ENCODE data around the gene LIF.

Gene LIF

DNA sequence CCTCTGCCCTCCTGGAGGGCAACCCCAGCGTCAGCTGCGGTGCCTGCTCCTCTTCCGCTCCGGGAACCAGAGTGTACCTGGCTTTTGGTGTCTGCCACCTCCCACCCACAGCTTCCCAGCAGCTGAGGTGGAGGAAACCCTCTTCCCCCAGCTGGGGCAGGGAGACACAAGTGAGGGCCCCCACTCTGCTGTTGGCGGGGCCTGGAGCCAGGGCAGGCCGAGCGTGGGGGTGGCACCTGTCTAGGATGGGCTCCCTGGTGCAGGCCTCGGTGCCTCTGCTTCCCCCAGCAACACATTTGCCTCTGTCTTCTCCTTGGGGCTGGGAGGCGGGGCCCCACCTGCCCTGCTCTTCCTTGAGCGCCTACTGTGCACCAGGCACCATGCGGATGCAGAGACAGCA is 13.7 kb upstream of the LIF start:
- H3K4me1 ChIP-seq (ENCODE audit: insufficient read depth, low read length), result peaks cover 3% of the 10 kb centered on the region
- no peaks in the 10 kb centered on the region for H3K9me3 ChIP-seq (ENCODE audit: low read length)
- H3K9ac ChIP-seq (ENCODE audit: low read length), result no peak overlapping the region
- H3K36me3 ChIP-seq (ENCODE audit: insufficient read depth, low read length), result no peaks in the 10 kb centered on the region
- no peaks in the 10 kb centered on the region for H3K27me3 ChIP-seq (ENCODE audit: control insufficient read depth in 1 of 2, insufficient read depth in 2 of 2, low read length in 2 of 2)
- H3K4me3 ChIP-seq (ENCODE audit: low read depth in 1 of 2, low read length in 2 of 2), result no peak overlapping the region
- H3K27ac ChIP-seq (ENCODE audit: low read depth, low read length), result no peak overlapping the region

DNA sequence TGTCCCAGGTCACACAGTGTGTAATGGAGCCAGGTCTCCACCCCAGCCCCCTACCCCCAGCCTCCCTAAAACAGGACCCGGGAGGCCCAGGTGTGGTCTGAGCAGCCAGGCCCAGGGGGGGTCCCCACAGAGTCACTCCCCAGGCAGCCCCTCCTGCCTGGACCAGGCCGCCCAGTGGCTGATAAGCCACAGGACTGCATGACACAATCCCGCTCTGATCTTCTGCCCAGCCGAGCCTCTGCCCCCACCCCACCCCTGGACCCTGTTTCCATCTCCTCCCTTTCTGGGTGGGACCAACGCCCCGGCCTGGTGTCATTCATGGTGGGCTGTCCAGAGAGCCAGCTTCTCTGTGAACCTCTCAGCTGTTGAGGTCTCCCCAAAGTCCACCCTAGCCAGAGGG is 7.8 kb upstream of the LIF start:
- Histone ChIP-seq H3K36me3 (ENCODE audit: insufficient read depth, low read length) (no peaks in the 10 kb centered on the region), H3K4me3 (ENCODE audit: low read depth in 1 of 2, low read length in 2 of 2) (no peak overlapping the region), H3K9ac (ENCODE audit: low read length) (no peak overlapping the region), H3K9me3 (ENCODE audit: low read length) (no peaks in the 10 kb centered on the region), H3K4me1 (ENCODE audit: insufficient read depth, low read length) (no peaks in the 10 kb centered on the region), H3K27ac (ENCODE audit: low read depth, low read length) (no peak overlapping the region), H3K27me3 (ENCODE audit: control insufficient read depth in 1 of 2, insufficient read depth in 2 of 2, low read length in 2 of 2) (peaks cover 0 to under 1% of the 10 kb centered on the region in 2 donors)

GRCh38 chr22:30253205-30253852 is 6.8 kb upstream of the LIF start:
- Histone ChIP-seq H3K9me3 (ENCODE audit: low read length) (no peaks in the 10 kb centered on the region), H3K9ac (ENCODE audit: low read length) (no peak overlapping the region), H3K36me3 (ENCODE audit: insufficient read depth, low read length) (no peaks in the 10 kb centered on the region), H3K27ac (ENCODE audit: low read depth, low read length) (no peak overlapping the region), H3K27me3 (ENCODE audit: control insufficient read depth in 1 of 2, insufficient read depth in 2 of 2, low read length in 2 of 2) (peaks cover 0 to 11% of the 10 kb centered on the region in 2 donors), H3K4me1 (ENCODE audit: insufficient read depth, low read length) (no peaks in the 10 kb centered on the region), H3K4me3 (ENCODE audit: low read depth in 1 of 2, low read length in 2 of 2) (no peak overlapping the region)

DNA sequence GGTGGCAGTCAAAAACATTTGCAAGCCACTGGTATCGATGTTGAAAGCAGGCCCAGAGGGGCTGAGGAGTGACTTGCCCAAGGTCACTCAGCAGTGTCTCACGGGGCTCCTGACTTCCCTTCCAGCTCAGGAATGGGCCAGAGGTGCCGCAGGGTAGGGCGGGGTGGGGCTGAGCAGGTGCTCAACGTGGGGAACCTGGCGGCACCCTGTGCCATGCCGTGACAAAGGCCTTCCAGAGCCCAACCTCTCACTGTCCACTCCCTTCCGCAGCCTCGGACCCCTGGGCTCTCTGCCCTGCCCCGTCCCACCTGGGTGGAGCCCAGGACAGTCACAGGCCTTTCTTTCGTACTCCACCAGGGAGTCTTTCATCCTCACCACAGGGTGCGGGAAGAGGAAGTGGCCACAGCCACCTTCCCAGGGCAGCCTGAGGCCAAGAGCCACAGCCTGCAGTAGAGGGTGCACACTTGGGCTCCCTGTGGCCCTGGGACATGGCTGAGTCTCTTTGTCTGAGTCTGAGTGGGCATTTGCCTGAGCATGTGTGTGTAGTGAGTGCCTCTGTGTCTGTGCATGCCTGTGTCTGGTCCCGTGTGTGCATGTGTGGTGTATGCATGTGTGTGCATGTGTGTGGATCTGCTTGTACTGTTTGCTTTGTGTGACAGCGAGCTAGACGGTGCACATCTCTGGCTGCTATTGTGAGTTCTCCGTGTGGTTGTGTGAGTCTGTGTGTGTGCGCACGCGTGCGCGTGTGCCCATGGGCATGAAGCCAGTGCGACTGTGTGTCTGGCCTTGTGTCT is 6.0 kb upstream of the LIF start:
- H3K4me1 ChIP-seq (ENCODE audit: insufficient read depth, low read length), result no peaks in the 10 kb centered on the region
- no peak overlapping the region for H3K9ac ChIP-seq (ENCODE audit: low read length)
- no peak overlapping the region for H3K27ac ChIP-seq (ENCODE audit: low read depth, low read length)

DNA sequence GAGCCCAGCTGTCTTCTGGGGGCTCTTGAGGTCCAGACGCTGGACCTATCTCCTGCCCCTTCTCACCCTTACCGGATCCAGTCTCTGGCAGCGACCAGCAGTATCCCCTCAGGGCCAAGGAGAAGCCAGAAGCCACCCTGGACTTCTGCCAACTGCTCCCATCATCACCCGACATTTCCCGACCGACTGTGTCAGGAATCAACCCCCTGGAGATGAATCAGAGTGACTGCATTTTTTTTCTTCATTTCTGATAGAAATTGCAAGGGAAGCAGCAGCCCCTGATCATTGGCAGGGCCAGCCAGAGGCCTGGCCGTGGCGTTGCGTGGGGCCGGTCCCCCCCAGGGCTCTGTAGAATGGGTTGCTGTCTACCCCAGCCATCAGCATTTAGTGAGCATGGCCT is 5.2 kb upstream of the LIF start:
- no peaks in the 10 kb centered on the region for H3K4me1 ChIP-seq (ENCODE audit: insufficient read depth, low read length)
- no peaks in the 10 kb centered on the region for H3K36me3 ChIP-seq (ENCODE audit: insufficient read depth, low read length)
- peaks cover 0 to 27% of the 10 kb centered on the region in 2 donors for H3K27me3 ChIP-seq (ENCODE audit: control insufficient read depth in 1 of 2, insufficient read depth in 2 of 2, low read length in 2 of 2)
- H3K9me3 ChIP-seq (ENCODE audit: low read length), result no peaks in the 10 kb centered on the region
- H3K27ac ChIP-seq (ENCODE audit: low read depth, low read length), result no peak overlapping the region
- H3K4me3 ChIP-seq (ENCODE audit: low read depth in 1 of 2, low read length in 2 of 2), result no peak overlapping the region
- no peak overlapping the region for H3K9ac ChIP-seq (ENCODE audit: low read length)

More for the DNA sequence above, 6.0 kb upstream of the LIF start:
- no peak overlapping the region for H3K4me3 ChIP-seq (ENCODE audit: low read depth in 1 of 2, low read length in 2 of 2)
- H3K27me3 ChIP-seq (ENCODE audit: control insufficient read depth in 1 of 2, insufficient read depth in 2 of 2, low read length in 2 of 2), result peaks cover 0 to 18% of the 10 kb centered on the region in 2 donors
- no peaks in the 10 kb centered on the region for H3K36me3 ChIP-seq (ENCODE audit: insufficient read depth, low read length)
- H3K9me3 ChIP-seq (ENCODE audit: low read length), result no peaks in the 10 kb centered on the region

- Histone ChIP-seq H3K4me3 (ENCODE audit: low read depth in 1 of 2, low read length in 2 of 2) (no peak overlapping the region), H3K9ac (ENCODE audit: low read length) (no peak overlapping the region), H3K4me1 (ENCODE audit: insufficient read depth, low read length) (peaks cover 3% of the 10 kb centered on the region), H3K27me3 (ENCODE audit: control insufficient read depth in 1 of 2, insufficient read depth in 2 of 2, low read length in 2 of 2) (peaks cover 4 to 31% of the 10 kb centered on the region in 2 donors), H3K36me3 (ENCODE audit: insufficient read depth, low read length) (no peaks in the 10 kb centered on the region), H3K27ac (ENCODE audit: low read depth, low read length) (no peak overlapping the region), H3K9me3 (ENCODE audit: low read length) (no peaks in the 10 kb centered on the region)
Measured at GRCh38 chr22:30250661-30251267, 4.2 kb upstream of the LIF start.

DNA sequence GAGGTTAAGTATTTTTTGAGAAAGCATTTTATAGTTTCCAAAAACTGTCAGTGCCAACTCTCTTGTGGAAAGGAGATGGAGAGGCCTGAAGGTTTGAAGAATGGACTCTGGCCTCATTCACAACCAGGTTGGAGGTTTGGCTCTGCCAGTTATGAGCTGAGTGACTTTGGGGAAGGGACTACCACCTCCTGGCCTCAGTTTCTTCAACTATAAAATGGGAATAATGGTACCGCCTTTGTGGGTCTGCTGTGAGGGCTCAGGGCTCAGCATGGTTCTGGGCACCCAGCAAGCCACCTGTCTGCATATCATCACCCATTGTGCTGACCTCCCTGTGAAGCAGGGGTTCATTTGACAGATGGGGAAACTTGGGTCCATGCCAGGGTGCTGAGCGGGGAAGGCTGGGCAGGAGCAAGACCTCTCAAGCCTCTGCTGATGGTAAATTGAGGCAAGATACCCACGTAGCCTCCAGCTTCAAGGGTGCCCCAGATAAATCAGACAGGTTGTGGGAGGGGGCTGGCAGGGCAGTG is 3.5 kb upstream of the LIF start:
- H3K27me3 ChIP-seq (ENCODE audit: control insufficient read depth in 1 of 2, insufficient read depth in 2 of 2, low read length in 2 of 2), result peaks cover 8 to 37% of the 10 kb centered on the region in 2 donors
- no peak overlapping the region for H3K4me3 ChIP-seq (ENCODE audit: low read depth in 1 of 2, low read length in 2 of 2)
- no peaks in the 10 kb centered on the region for H3K36me3 ChIP-seq (ENCODE audit: insufficient read depth, low read length)
- H3K4me1 ChIP-seq (ENCODE audit: insufficient read depth, low read length), result peaks cover 8% of the 10 kb centered on the region
- H3K9ac ChIP-seq (ENCODE audit: low read length), result no peak overlapping the region
- H3K9me3 ChIP-seq (ENCODE audit: low read length), result no peaks in the 10 kb centered on the region
- no peak overlapping the region for H3K27ac ChIP-seq (ENCODE audit: low read depth, low read length)

GRCh38 chr22:30249049-30250038 is 2.8 kb upstream of the LIF start:
- peaks cover 8 to 40% of the 10 kb centered on the region in 2 donors for H3K27me3 ChIP-seq (ENCODE audit: control insufficient read depth in 1 of 2, insufficient read depth in 2 of 2, low read length in 2 of 2)
- H3K9ac ChIP-seq (ENCODE audit: low read length), result no peak overlapping the region
- H3K9me3 ChIP-seq (ENCODE audit: low read length), result no peaks in the 10 kb centered on the region
- H3K27ac ChIP-seq (ENCODE audit: low read depth, low read length), result no peak overlapping the region
- H3K4me3 ChIP-seq (ENCODE audit: low read depth in 1 of 2, low read length in 2 of 2), result no peak overlapping the region
- peaks cover 8% of the 10 kb centered on the region for H3K4me1 ChIP-seq (ENCODE audit: insufficient read depth, low read length)
- H3K36me3 ChIP-seq (ENCODE audit: insufficient read depth, low read length), result no peaks in the 10 kb centered on the region

DNA sequence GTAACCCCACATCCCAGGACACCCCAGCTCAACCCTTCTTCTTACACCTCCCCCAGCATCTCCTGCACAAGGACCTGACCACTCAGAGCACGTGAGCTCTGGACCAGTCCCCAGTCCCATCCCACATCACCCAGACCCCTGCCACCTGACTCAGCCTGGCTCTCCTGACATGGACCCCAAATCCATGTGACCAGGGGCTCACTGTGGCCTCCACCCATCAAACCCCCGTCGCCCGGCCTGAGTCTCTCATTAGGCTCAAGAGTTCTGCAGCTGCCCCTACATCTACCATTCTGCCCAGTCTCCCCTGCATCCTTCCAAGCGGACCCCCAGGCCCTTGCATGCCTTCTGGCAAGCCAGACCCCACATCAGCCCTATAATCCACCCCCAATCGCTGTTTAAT is 1.9 kb upstream of the LIF start:
- Histone ChIP-seq H3K4me1 (ENCODE audit: insufficient read depth, low read length) (peaks cover 8% of the 10 kb centered on the region), H3K9ac (ENCODE audit: low read length) (no peak overlapping the region), H3K27me3 (ENCODE audit: control insufficient read depth in 1 of 2, insufficient read depth in 2 of 2, low read length in 2 of 2) (peaks cover 8 to 40% of the 10 kb centered on the region in 2 donors), H3K27ac (ENCODE audit: low read depth, low read length) (no peak overlapping the region), H3K9me3 (ENCODE audit: low read length) (no peaks in the 10 kb centered on the region), H3K4me3 (ENCODE audit: low read depth in 1 of 2, low read length in 2 of 2) (no peak overlapping the region), H3K36me3 (ENCODE audit: insufficient read depth, low read length) (no peaks in the 10 kb centered on the region)

GRCh38 chr22:30247974-30248373 is 1.4 kb upstream of the LIF start:
- no peak overlapping the region for H3K27ac ChIP-seq (ENCODE audit: low read depth, low read length)
- H3K27me3 ChIP-seq (ENCODE audit: control insufficient read depth in 1 of 2, insufficient read depth in 2 of 2, low read length in 2 of 2), result peaks cover 8 to 40% of the 10 kb centered on the region in 2 donors
- no peaks in the 10 kb centered on the region for H3K36me3 ChIP-seq (ENCODE audit: insufficient read depth, low read length)
- no peak overlapping the region for H3K4me3 ChIP-seq (ENCODE audit: low read depth in 1 of 2, low read length in 2 of 2)
- no peaks in the 10 kb centered on the region for H3K9me3 ChIP-seq (ENCODE audit: low read length)
- no peak overlapping the region for H3K9ac ChIP-seq (ENCODE audit: low read length)
- peaks cover 8% of the 10 kb centered on the region for H3K4me1 ChIP-seq (ENCODE audit: insufficient read depth, low read length)

Data from muscle layer of colon (tissue), 2 donors.